WTC11 (cell line): ENCODE results near the gene OGFOD1.

ENCODE experiments used
- CTCF ChIP-seq: fragments of 200-600 bp; IDR thresholded peaks from 2 replicates; pipeline ENCODE4 v1.8.0; 2022; ENCODE audit warnings: antibody characterized with exemption
- NFE2L1 ChIP-seq: sonication (generic); formaldehyde crosslinking; IDR thresholded peaks from 2 replicates; pipeline ENCODE4 v1.8.1; 2023; ENCODE audit warnings: missing genetic modification reagents
- NFYB ChIP-seq: sonication (generic); formaldehyde crosslinking; conservative IDR thresholded peaks from 2 replicates; pipeline ENCODE4 v1.8.0; 2022; ENCODE audit warnings: low read depth, missing genetic modification reagents
- OVOL2 ChIP-seq: fragments of 250-450 bp; sonication (Bioruptor Pico); IDR thresholded peaks from 2 replicates; pipeline ENCODE4 v1.9.0; 2021; ENCODE audit warnings: mild to moderate bottlenecking, borderline replicate concordance
- ZBTB21 ChIP-seq: sonication (generic); formaldehyde crosslinking; IDR thresholded peaks from 2 replicates; pipeline ENCODE4 v1.8.1; 2023; ENCODE audit warnings: mild to moderate bottlenecking, missing genetic modification reagents, borderline replicate concordance
- ZNF423 ChIP-seq: fragments of 250-450 bp; sonication (Bioruptor Pico); IDR thresholded peaks from 2 replicates; pipeline ENCODE4 v2.1.2; 2022; ENCODE audit warnings: mild to moderate bottlenecking, moderate library complexity
- TF ChIP-seq, protein P1 (sequence below): sonication (generic); formaldehyde crosslinking; IDR thresholded peaks from 2 replicates; pipeline ENCODE4 v1.8.0; 2022; ENCODE audit warnings: mild to moderate bottlenecking, missing genetic modification reagents

GRCh38 chr16:56514845-56515244, 63.5 kb downstream of the OGFOD1 start:
- TF ChIP-seq, protein P1, sequence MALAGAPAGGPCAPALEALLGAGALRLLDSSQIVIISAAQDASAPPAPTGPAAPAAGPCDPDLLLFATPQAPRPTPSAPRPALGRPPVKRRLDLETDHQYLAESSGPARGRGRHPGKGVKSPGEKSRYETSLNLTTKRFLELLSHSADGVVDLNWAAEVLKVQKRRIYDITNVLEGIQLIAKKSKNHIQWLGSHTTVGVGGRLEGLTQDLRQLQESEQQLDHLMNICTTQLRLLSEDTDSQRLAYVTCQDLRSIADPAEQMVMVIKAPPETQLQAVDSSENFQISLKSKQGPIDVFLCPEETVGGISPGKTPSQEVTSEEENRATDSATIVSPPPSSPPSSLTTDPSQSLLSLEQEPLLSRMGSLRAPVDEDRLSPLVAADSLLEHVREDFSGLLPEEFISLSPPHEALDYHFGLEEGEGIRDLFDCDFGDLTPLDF (CRISPR knock-in tag) = no peak
- TF ChIP-seq CTCF (no peak), ZBTB21 (no peak), NFYB (CRISPR knock-in tag) (no peak), OVOL2 (CRISPR knock-in tag) (no peak), ZNF423 (CRISPR knock-in tag) (no peak), NFE2L1 (CRISPR knock-in tag) (no peak)
